ENCODE data around the gene MRGPRE. TPM values are rescaled to one million over a fixed set of nuclear protein-coding genes. Genes with fewer than 3 reads are reported as not detected.

Gene MRGPRE
- total RNA-seq, 1 donor from 2014 or later = not detected

DNA sequence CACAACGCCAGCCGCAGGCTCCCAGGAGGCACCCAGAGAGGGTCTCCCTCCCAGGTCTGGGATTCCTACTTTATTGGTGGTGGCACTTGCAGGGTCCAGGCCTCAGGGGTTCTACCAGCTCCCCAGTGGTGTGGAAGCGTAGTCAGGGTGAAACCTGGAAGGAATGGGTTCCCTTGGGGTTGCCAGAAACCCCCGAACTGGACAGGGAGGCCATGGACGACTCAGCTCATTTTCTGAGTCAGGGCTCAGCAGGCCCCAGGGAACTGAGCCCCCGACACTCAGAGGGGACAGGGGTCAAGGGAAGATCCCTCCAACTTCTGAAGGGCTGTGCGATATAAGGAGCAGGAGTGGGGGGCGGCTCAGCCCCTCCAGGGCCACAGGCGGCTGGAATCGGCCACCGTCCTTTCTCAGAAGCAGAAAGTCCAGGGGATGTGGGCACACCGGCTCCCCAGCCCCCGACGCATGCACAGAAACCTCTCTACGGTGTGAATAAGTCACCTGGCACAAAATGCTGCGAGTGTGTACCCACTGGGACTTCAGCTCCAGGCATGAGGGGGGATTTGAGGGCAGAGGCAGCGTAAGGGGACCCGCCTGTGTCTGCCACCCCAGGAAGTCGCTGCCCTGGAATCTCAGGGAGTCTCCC, 38.7 kb downstream of the MRGPRE start:
- DNase-seq (ENCODE audit: low read depth) = no peak
- H3K27me3 ChIP-seq (ENCODE audit: control insufficient read depth, insufficient read depth, low read length) = peaks cover 4% of the 10 kb centered on the region
- no peak for FAIRE-seq
- no peaks in the 10 kb centered on the region for H3K36me3 ChIP-seq (ENCODE audit: control insufficient read depth, insufficient read depth, low read length)
- H3K4me3 ChIP-seq (ENCODE audit: low read depth, low read length) = no peak overlapping the region
- TF ChIP-seq, protein P1, sequence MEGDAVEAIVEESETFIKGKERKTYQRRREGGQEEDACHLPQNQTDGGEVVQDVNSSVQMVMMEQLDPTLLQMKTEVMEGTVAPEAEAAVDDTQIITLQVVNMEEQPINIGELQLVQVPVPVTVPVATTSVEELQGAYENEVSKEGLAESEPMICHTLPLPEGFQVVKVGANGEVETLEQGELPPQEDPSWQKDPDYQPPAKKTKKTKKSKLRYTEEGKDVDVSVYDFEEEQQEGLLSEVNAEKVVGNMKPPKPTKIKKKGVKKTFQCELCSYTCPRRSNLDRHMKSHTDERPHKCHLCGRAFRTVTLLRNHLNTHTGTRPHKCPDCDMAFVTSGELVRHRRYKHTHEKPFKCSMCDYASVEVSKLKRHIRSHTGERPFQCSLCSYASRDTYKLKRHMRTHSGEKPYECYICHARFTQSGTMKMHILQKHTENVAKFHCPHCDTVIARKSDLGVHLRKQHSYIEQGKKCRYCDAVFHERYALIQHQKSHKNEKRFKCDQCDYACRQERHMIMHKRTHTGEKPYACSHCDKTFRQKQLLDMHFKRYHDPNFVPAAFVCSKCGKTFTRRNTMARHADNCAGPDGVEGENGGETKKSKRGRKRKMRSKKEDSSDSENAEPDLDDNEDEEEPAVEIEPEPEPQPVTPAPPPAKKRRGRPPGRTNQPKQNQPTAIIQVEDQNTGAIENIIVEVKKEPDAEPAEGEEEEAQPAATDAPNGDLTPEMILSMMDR (IDR thresholded peaks at IDR 0.05; ENCODE audit: insufficient read depth, low read length, severe bottlenecking) = no peak

DNA sequence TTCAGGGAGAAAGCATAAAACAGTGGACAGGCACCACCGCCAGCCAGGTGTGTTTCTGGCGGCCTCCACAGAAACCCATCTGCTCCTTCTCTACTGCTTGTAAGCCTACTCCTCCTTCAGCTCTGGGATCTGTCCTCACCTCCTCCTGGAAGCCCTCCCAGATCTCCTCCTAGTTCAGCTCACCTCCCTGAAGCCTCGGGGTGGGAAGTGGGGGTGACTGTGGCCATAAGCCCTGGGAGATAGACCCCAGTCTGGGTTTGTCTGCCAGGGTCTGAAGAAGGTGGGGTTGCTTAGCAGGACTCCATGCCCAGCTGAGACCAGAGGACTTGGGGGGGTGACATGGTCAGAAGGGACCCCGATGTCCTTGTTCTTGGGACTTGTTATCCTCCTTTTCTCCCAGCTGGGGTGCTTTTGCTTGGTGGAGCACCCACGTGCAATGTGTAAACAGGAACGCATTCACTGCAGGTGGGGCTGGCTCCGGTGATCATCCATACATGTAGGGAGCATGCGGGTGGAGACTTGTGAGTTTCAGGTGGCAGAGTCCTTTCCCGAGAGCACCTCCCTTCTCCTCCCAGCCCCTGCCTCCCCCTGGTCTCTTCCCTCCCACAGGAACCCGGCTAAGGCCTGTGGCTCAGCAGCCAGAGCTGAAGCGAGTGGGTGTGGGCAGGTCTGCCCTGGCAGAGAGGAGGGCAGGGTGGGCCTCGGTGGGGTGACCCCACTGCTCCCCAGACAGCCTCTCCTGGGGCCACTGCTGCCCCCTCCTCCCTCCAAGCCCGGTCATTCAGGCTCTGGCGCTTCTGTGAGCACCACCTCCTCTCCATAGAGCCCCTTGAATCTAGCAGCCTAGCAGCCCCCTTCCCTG, 39.5 kb downstream of the MRGPRE start:
- TF ChIP-seq, protein P1 (IDR thresholded peaks at IDR 0.05; ENCODE audit: insufficient read depth, low read length, severe bottlenecking) = no peak
- H3K36me3 ChIP-seq (ENCODE audit: control insufficient read depth, insufficient read depth, low read length) = no peaks in the 10 kb centered on the region
- DNase-seq (ENCODE audit: low read depth) (no peak), FAIRE-seq (no peak)
- H3K4me3 ChIP-seq (ENCODE audit: low read depth, low read length) = no peak overlapping the region
- peaks cover 4% of the 10 kb centered on the region for H3K27me3 ChIP-seq (ENCODE audit: control insufficient read depth, insufficient read depth, low read length)

DNA sequence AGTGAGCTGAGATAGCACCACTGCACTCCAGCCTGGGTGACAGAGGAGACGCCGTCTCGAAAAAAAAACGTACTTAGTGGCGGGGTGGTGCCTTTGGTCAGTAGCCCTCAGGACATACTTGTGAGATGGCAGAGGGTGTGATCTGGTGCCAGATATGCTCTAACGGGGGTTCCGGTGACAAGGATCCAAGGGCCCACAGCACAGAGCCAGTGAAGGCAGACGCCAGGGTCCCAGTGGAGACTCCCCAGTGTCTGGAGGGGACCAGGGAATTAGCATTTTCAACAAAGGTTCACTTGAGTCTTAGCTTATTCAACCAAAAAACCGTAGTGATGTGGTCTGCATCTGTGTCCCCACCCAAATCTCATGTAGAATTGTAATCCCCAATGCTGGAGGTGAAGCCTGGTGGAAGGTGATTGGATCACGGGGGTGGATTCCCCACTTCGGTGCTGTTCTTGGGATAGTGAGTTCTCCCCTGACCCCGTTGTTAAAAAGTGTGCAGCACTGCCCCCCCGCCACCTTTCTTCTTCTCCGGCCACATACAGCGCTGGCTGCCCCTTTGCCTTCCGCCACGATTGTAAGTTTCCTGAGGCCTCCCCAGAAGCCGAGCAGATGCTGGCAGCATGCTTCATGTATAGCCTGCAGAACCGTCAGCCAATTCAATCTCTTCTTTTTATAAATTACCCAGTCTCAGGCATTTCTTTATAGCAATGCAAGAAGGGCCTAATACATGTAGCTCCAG, 40.5 kb downstream of the MRGPRE start:
- H3K36me3 ChIP-seq (ENCODE audit: control insufficient read depth, insufficient read depth, low read length) = no peaks in the 10 kb centered on the region
- H3K4me3 ChIP-seq (ENCODE audit: low read depth, low read length) = no peak overlapping the region
- no peak for FAIRE-seq
- TF ChIP-seq, protein P1 (IDR thresholded peaks at IDR 0.05; ENCODE audit: insufficient read depth, low read length, severe bottlenecking) = no peak
- DNase-seq (ENCODE audit: low read depth) = no peak
- H3K27me3 ChIP-seq (ENCODE audit: control insufficient read depth, insufficient read depth, low read length) = peaks cover 1% of the 10 kb centered on the region

DNA sequence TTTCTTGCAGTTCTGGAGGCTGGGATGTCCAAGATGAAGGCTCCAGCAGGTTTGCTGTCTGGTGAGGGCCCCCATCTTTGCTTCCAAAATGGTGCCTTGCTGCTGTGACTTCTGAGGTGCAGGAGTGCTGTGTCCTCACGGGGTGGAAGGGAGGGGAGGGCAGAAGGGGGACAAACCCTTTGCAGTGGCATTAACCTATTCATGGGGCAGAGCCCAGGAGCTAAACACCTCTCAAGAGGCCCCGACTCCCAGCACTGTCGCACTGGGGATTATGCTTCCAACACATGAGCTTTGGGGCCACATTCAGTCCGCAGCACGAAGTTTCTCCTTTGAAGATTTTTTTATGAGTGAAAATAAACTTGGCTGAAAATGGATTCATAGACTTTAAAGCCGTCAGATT, 41.6 kb downstream of the MRGPRE start:
- no peak overlapping the region for H3K4me3 ChIP-seq (ENCODE audit: low read depth, low read length)
- DNase-seq (ENCODE audit: low read depth) = no peak
- TF ChIP-seq, protein P1 (IDR thresholded peaks at IDR 0.05; ENCODE audit: insufficient read depth, low read length, severe bottlenecking) = no peak
- no peaks in the 10 kb centered on the region for H3K36me3 ChIP-seq (ENCODE audit: control insufficient read depth, insufficient read depth, low read length)
- peaks cover 1% of the 10 kb centered on the region for H3K27me3 ChIP-seq (ENCODE audit: control insufficient read depth, insufficient read depth, low read length)
- FAIRE-seq = no peak

DNA sequence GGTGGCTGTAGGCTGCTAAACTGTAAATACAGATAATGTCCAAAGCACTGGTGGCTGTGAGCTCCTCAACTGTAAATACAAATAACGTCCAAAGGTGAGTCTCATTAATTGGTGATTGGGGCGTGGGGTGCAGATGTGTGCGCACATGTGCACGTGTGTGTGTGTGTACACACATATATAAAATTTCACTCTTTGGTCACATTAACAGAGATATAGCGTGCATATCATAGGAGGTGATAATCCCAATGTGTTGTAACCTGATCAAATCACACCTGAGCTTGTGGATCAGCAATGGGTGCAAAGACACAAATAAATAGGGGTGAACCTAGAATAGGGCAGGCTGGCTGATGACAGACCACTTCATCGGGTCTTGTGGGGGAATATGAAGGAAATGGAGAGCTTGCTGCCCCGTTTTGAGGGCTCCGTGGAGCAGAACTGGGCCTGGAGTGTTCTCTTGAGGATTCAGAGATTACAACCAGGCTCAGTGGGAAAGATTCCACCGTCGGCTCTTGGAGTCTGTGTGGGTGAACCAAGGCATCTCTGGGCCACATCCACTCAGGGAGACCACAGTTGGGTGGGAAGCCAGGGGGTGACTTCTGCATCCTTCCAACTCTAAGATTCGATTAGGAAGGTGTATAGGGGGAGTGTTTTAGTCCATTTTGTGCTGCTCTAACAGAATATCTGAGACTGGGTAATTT, 42.2 kb downstream of the MRGPRE start:
- Histone ChIP-seq H3K36me3 (ENCODE audit: control insufficient read depth, insufficient read depth, low read length) (no peaks in the 10 kb centered on the region), H3K27me3 (ENCODE audit: control insufficient read depth, insufficient read depth, low read length) (no peaks in the 10 kb centered on the region), H3K4me3 (ENCODE audit: low read depth, low read length) (no peak overlapping the region)
- DNase-seq (ENCODE audit: low read depth) (no peak), FAIRE-seq (no peak)
- TF ChIP-seq, protein P1 (IDR thresholded peaks at IDR 0.05; ENCODE audit: insufficient read depth, low read length, severe bottlenecking) = no peak

All from bronchial epithelial cell (primary cell).